ENCODE data around the gene FAM184B. TPM values are rescaled to one million over a fixed set of nuclear protein-coding genes. Genes with fewer than 3 reads are reported as not detected.

Gene FAM184B
- total RNA-seq, 4 donors from 2014 or later: 0.11 to 0.53 (median 0.49) TPM; not detected in 1

DNA sequence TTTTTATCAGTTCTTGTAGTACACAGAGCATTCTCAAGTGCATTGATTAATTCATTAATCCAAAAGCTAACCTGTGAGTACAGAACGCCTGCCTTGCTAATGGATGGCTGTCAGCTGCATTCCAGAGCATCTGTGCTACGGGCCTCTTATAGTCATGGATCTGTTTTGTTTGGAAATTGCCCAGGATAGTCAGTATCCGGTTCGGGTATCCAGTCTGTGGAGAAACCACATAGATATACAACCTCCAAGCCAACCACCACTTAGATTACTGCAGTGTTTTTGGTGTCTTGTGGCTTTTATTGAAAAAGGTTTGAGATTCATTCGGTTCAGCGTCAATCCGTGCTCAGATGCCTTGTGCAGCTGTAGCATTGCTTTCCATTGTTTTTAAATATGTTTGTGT is 200.5 kb downstream of the FAM184B start:
- Histone ChIP-seq H3K4me3 (peak overlapping the region in 2 of 4 donors; percentile 0 to 35), H3K36me3 (peaks cover 0 to 54% of the 10 kb centered on the region in 2 donors), H3K27me3 (no peaks in the 10 kb centered on the region), H3K9me3 (no peaks in the 10 kb centered on the region), H3K27ac (peak overlapping the region in 3 of 4 donors; percentile 56 to 95 (median 86)), H3K4me1 (peaks cover 16 to 41% of the 10 kb centered on the region in 2 donors)
- DNase-seq (no peak), ATAC-seq (no peak)
- intact Hi-C loops (cut with DNase I; ENCODE audit: low total_unique reads) (no loop called here), in situ Hi-C loops (cut with MboI; ENCODE audit: low sequenced_read_pairs in 4 of 4) (loop anchor here in 2 of 4 donors (25.0 kb wide), 1 partner anchor 431 kb away; the partner anchor contains the start of gene LCORL (in 2 of the 2))
- TF ChIP-seq POLR2A (IDR thresholded peaks at IDR 0.05): no peak
- TF ChIP-seq, protein P1, sequence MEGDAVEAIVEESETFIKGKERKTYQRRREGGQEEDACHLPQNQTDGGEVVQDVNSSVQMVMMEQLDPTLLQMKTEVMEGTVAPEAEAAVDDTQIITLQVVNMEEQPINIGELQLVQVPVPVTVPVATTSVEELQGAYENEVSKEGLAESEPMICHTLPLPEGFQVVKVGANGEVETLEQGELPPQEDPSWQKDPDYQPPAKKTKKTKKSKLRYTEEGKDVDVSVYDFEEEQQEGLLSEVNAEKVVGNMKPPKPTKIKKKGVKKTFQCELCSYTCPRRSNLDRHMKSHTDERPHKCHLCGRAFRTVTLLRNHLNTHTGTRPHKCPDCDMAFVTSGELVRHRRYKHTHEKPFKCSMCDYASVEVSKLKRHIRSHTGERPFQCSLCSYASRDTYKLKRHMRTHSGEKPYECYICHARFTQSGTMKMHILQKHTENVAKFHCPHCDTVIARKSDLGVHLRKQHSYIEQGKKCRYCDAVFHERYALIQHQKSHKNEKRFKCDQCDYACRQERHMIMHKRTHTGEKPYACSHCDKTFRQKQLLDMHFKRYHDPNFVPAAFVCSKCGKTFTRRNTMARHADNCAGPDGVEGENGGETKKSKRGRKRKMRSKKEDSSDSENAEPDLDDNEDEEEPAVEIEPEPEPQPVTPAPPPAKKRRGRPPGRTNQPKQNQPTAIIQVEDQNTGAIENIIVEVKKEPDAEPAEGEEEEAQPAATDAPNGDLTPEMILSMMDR (IDR thresholded peaks at IDR 0.05 in 4 of 5, conservative IDR thresholded peaks at IDR 0.05 in 1 of 5): no peak

Other genes starting within 250 kb of the FAM184B start
- gene LAP3, start 204.4 kb downstream of the FAM184B start, total RNA-seq: 10 to 100 TPM; 63.7 to 85.2 (median 76.5) TPM
- 10 to 100 TPM in 3 of 4 donors, 1 to 10 TPM in 1; 4.5 to 20.0 (median 17.5) TPM for gene MED28, start 167.0 kb downstream of the FAM184B start, total RNA-seq
- gene DCAF16, start 29.1 kb upstream of the FAM184B start, total RNA-seq: 10 to 100 TPM in 2 of 4 donors, 1 to 10 TPM in 2; 5.8 to 12.3 (median 8.2) TPM
- under 1 TPM in 3 of 4 donors, not detected in 1; 0.25 to 0.49 (median 0.33) TPM for gene NCAPG, start 29.4 kb upstream of the FAM184B start, total RNA-seq
- 10 to 100 TPM; 12.8 to 34.7 (median 26.1) TPM for gene LCORL, start 240.1 kb upstream of the FAM184B start, total RNA-seq

Measured in gastrocnemius medialis (tissue), 4 donors.